H7 (cell line): ENCODE data around the gene DIP2C. TPM values are rescaled to one million over a fixed set of nuclear protein-coding genes. Genes with fewer than 3 reads are reported as not detected.
"Not testable (repeated sequence)": the region's sequence is repeated elsewhere in the genome, so short reads cannot be mapped to it uniquely, and the experiment has no call there.

ENCODE experiments used
- DNase-seq: peaks from one replicate; pipeline ENCODE4 v3.0.0; 2012
- H3K27me3 ChIP-seq: 2 replicates; pipeline ENCODE4 v1.6.0; 2011; ENCODE audit warnings: mild to moderate bottlenecking, low read length; ENCODE audit not compliant: control insufficient read depth, insufficient read depth
- H3K36me3 ChIP-seq: replicated peaks from 2 replicates; pipeline ENCODE4 v1.5.1; 2011; ENCODE audit warnings: low read length; ENCODE audit not compliant: control insufficient read depth, insufficient read depth
- H3K4me3 ChIP-seq: 2 replicates; pipeline ENCODE4 v1.5.1; 2011; ENCODE audit warnings: low read depth, mild to moderate bottlenecking, control low read depth, low read length, moderate library complexity; ENCODE audit not compliant: insufficient read depth
- total RNA-seq: library from RNA; depleted of rRNA; stranded (reverse); fragments of >200 nt; shearing (Covaris generic); gene quantifications from 2 replicates; pipeline ENCODE4 v1.2.3, GENCODE V29; 2014

The DIP2C gene
- total RNA-seq, 1 experiment from 2014 or later = 4.8 TPM

DNA sequence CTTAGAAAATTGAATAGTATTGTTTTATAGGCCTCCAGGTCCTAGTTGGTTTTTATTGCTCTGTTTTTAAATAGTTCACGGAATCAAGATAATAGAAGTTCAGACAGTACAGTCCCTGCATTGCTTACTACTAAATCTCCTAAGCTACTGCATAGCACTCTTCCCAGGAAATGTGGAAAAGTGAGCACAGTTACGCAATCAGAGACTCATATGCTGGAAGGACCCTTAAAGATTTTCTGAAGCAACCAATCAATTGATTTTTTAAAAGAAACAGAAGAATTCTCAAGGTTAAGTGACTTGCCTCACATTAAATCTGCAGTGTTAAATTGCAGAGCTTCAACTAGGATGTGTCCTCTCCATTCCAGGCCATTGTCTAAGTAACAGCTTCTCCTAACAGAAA lies 23.1 kb upstream of the DIP2C start:
- Histone ChIP-seq H3K4me3 (no peak overlapping the region), H3K27me3 (no peaks in the 10 kb centered on the region), H3K36me3 (no peaks in the 10 kb centered on the region)
- no peak for DNase-seq

GRCh38 chr10:712089-712488 lies 22.6 kb upstream of the DIP2C start:
- no peak for DNase-seq
- Histone ChIP-seq H3K4me3 (no peak overlapping the region), H3K36me3 (no peaks in the 10 kb centered on the region), H3K27me3 (no peaks in the 10 kb centered on the region)

GRCh38 chr10:707861-708260 lies 18.4 kb upstream of the DIP2C start:
- no peak for DNase-seq
- H3K27me3 ChIP-seq = no peaks in the 10 kb centered on the region
- no peaks in the 10 kb centered on the region for H3K36me3 ChIP-seq
- H3K4me3 ChIP-seq = no peak overlapping the region

GRCh38 chr10:707456-707855 lies 18.0 kb upstream of the DIP2C start:
- Histone ChIP-seq H3K4me3 (no peak overlapping the region), H3K36me3 (no peaks in the 10 kb centered on the region), H3K27me3 (no peaks in the 10 kb centered on the region)
- no peak for DNase-seq

GRCh38 chr10:703118-703517 lies 13.7 kb upstream of the DIP2C start:
- no peak for DNase-seq
- no peak overlapping the region for H3K4me3 ChIP-seq
- no peaks in the 10 kb centered on the region for H3K36me3 ChIP-seq
- H3K27me3 ChIP-seq = no peaks in the 10 kb centered on the region

DNA sequence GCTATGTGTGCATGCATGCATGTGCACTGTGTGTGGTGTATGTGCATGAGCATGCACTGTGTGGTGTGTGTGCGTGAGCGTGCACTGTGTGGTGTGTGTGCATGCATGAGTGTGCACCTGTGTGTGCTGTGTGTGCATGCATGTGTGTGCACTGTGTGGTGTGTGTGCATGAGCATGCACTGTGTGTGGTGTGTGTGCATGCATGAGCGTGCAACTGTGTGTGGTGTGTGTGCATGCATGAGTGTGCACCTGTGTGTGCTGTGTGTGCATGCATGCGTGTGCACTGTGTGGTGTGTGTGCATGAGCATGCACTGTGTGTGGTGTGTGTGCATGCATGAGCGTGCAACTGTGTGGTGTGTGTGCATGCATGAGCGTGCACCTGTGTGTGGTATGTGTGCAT lies 10.7 kb upstream of the DIP2C start:
- not testable (repeated sequence) for DNase-seq

GRCh38 chr10:697097-697875 lies 7.8 kb upstream of the DIP2C start:
- no peak overlapping the region for H3K4me3 ChIP-seq
- peak; percentile 68 for DNase-seq
- no peaks in the 10 kb centered on the region for H3K27me3 ChIP-seq
- no peaks in the 10 kb centered on the region for H3K36me3 ChIP-seq

More for the DNA sequence above, 10.7 kb upstream of the DIP2C start:
- not testable (repeated sequence) for H3K27me3 ChIP-seq, H3K36me3 ChIP-seq, H3K4me3 ChIP-seq

- Histone ChIP-seq H3K27me3 (peaks cover 2% of the 10 kb centered on the region; the same call in 1 of the 2 replicates), H3K4me3 (no peak overlapping the region), H3K36me3 (no peaks in the 10 kb centered on the region)
- DNase-seq = peak; percentile 34
Measured at GRCh38 chr10:695396-695795, 5.9 kb upstream of the DIP2C start.

DNA sequence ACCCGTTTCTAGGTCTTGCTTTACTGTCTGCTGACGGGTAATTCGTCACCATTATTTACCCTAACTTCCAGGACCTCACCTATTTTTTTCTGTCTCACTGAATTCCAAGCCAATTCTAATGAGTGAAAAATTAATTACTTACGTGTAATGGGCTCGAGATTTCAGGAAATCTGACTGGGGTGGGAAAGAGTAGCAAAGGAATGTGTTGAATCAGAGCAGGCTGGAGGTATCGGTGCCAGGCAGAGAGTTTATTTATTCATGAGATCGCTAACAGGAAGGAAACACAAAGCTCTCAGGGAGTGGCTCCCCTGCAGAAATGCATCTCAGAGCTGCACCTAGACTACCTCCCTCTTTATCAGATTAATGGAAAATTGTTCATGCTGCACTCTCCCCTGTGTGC lies 4.0 kb upstream of the DIP2C start:
- peak; percentile 44 for DNase-seq
- H3K27me3 ChIP-seq = peaks cover 3% of the 10 kb centered on the region; the same call in 1 of the 2 replicates
- no peaks in the 10 kb centered on the region for H3K36me3 ChIP-seq
- H3K4me3 ChIP-seq = no peak overlapping the region

DNA sequence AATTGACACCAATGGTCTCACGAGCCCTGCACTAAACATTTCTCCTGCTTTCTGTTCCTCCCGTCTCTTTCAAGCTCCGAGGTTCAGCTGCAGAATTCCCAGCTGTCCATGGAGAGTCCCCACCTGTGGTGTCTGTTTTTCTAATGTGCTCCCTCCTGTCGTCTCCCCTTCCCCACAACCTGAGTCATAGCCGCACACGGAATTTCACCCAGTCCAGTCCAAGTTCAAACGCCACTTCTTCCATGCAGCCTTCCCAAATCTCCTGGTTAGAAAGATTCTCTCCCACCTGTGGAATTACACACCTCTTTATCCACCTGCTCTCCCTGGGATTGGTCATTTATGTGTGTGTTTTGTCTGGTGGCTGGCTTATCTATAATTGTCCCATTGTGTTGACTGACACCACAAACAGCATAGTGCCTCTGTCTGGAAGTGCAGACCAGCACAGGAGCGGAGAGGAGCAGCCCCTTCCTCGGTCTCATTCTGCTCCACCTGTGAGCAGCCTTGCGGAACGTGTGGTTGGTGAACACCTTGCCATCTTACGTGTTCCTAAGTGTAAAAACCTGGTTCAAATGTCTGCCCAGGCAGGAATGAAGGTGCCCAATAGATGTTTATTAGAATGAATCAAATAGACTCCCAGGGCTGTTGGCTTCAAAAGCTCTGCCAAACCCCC lies 3.3 kb upstream of the DIP2C start:
- H3K36me3 ChIP-seq = no peaks in the 10 kb centered on the region
- DNase-seq = peak; percentile 24
- no peak overlapping the region for H3K4me3 ChIP-seq
- H3K27me3 ChIP-seq = peaks cover 3% of the 10 kb centered on the region; the same call in 1 of the 2 replicates

DNA sequence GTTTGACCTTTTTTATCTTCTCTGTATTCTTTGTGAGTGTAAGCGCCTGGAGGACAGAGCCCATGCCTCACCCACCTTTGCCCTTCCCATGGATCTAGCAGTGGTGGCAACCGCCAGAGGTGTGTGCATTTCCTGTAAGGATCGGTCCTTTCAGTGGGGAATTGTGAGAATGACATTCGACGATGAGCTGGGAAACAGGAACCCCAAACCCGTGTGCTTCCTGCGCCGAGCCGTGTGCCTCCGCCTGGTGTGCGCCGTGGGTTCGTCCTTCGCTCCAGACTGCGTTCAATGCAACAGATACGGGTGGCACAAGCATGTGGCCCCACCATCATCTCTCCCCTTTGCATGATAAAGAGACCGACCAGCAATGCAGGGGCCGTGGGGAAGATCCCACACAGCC lies 1.7 kb upstream of the DIP2C start:
- no peak for DNase-seq

GRCh38 chr10:690372-691161 lies 1.1 kb upstream of the DIP2C start:
- Histone ChIP-seq H3K4me3 (peak overlapping the region; percentile 43), H3K27me3 (peaks cover 3% of the 10 kb centered on the region; the same call in 1 of the 2 replicates), H3K36me3 (no peaks in the 10 kb centered on the region)
- peak; percentile 56 for DNase-seq

More for the DNA sequence above, 1.7 kb upstream of the DIP2C start:
- no peaks in the 10 kb centered on the region for H3K36me3 ChIP-seq
- no peak overlapping the region for H3K4me3 ChIP-seq
- peaks cover 3% of the 10 kb centered on the region; the same call in 1 of the 2 replicates for H3K27me3 ChIP-seq

- peaks cover 3% of the 10 kb centered on the region; the same call in 1 of the 2 replicates for H3K27me3 ChIP-seq
- DNase-seq = no peak
- H3K36me3 ChIP-seq = no peaks in the 10 kb centered on the region
- peak overlapping the region; percentile 67 for H3K4me3 ChIP-seq
Measured at GRCh38 chr10:689121-689451, 382 bp downstream of the DIP2C start.

- peak overlapping the region; percentile 67 for H3K4me3 ChIP-seq
- H3K36me3 ChIP-seq = no peaks in the 10 kb centered on the region
- H3K27me3 ChIP-seq = peaks cover 3% of the 10 kb centered on the region; the same call in 1 of the 2 replicates
- DNase-seq = peak; percentile 87
Measured at GRCh38 chr10:688312-689120, 952 bp downstream of the DIP2C start.
